ENCODE data around the gene TRIM31. TPM values are rescaled to one million over a fixed set of nuclear protein-coding genes. Genes with fewer than 3 reads are reported as not detected.
A peak's percentile ranks its signal among the peaks of the same experiment; 100 is the strongest.

The TRIM31 gene
- total RNA-seq, 4 donors from 2014 or later, result not detected

GRCh38 chr6:30158475-30159040, 45.7 kb upstream of the TRIM31 start:
- TF ChIP-seq POLR2AphosphoS5 (IDR thresholded peaks at IDR 0.05), result no peak
- no peak for TF ChIP-seq POLR2A (IDR thresholded peaks at IDR 0.05)
- TF ChIP-seq EP300 (IDR thresholded peaks at IDR 0.05), result no peak
- TF ChIP-seq CTCF (IDR thresholded peaks at IDR 0.05), result no peak
- Histone ChIP-seq H3K4me3 (no peak overlapping the region), H3K27ac (no peak overlapping the region), H3K4me1 (peaks cover 0 to 5% (median 0%) of the 10 kb centered on the region in 3 donors), H3K27me3 (peaks cover 51% of the 10 kb centered on the region), H3K9me3 (no peaks in the 10 kb centered on the region), H3K36me3 (no peaks in the 10 kb centered on the region)
- 33 to 70% methylated on average over 1 to 2 of the region's 3 CpGs for WGBS, 2 donors (ENCODE audit: low coverage in 1 of 2)
- no peak for ATAC-seq

GRCh38 chr6:30157999-30158398, 45.1 kb upstream of the TRIM31 start:
- WGBS, 2 donors (ENCODE audit: low coverage in 1 of 2), result 67 to 84% methylated on average over 2 of the region's 2 CpGs
- TF ChIP-seq POLR2AphosphoS5 (IDR thresholded peaks at IDR 0.05) (no peak), EP300 (IDR thresholded peaks at IDR 0.05) (no peak), POLR2A (IDR thresholded peaks at IDR 0.05) (no peak), CTCF (IDR thresholded peaks at IDR 0.05) (no peak)
- Histone ChIP-seq H3K27me3 (peaks cover 51% of the 10 kb centered on the region), H3K4me3 (no peak overlapping the region), H3K27ac (no peak overlapping the region), H3K36me3 (no peaks in the 10 kb centered on the region), H3K4me1 (peaks cover 0 to 5% (median 0%) of the 10 kb centered on the region in 3 donors), H3K9me3 (no peaks in the 10 kb centered on the region)
- no peak for ATAC-seq

GRCh38 chr6:30157581-30157980, 44.7 kb upstream of the TRIM31 start:
- H3K9me3 ChIP-seq, result no peaks in the 10 kb centered on the region
- no peak overlapping the region for H3K4me3 ChIP-seq
- H3K36me3 ChIP-seq, result no peaks in the 10 kb centered on the region
- TF ChIP-seq POLR2A (IDR thresholded peaks at IDR 0.05), result no peak
- no peak for TF ChIP-seq EP300 (IDR thresholded peaks at IDR 0.05)
- no peak for TF ChIP-seq POLR2AphosphoS5 (IDR thresholded peaks at IDR 0.05)
- no peak for TF ChIP-seq CTCF (IDR thresholded peaks at IDR 0.05)
- ATAC-seq, result no peak
- no peak overlapping the region for H3K27ac ChIP-seq
- H3K27me3 ChIP-seq, result peaks cover 51% of the 10 kb centered on the region
- H3K4me1 ChIP-seq, result peaks cover 0 to 5% (median 0%) of the 10 kb centered on the region in 3 donors

GRCh38 chr6:30156774-30157173, 43.9 kb upstream of the TRIM31 start:
- Histone ChIP-seq H3K27me3 (peaks cover 51% of the 10 kb centered on the region), H3K27ac (no peak overlapping the region), H3K4me1 (peaks cover 0 to 5% (median 0%) of the 10 kb centered on the region in 3 donors), H3K4me3 (no peak overlapping the region), H3K36me3 (no peaks in the 10 kb centered on the region), H3K9me3 (no peaks in the 10 kb centered on the region)
- TF ChIP-seq POLR2AphosphoS5 (IDR thresholded peaks at IDR 0.05) (no peak), POLR2A (IDR thresholded peaks at IDR 0.05) (no peak), CTCF (IDR thresholded peaks at IDR 0.05) (no peak), EP300 (IDR thresholded peaks at IDR 0.05) (no peak)
- ATAC-seq, result no peak
- 91 to 100% methylated on average over 1 to 7 of the region's 9 CpGs for WGBS, 2 donors (ENCODE audit: low coverage in 1 of 2)

- Histone ChIP-seq H3K36me3 (no peaks in the 10 kb centered on the region), H3K27me3 (peaks cover 51% of the 10 kb centered on the region), H3K4me3 (no peak overlapping the region), H3K4me1 (peaks cover 0 to 5% (median 0%) of the 10 kb centered on the region in 3 donors), H3K27ac (no peak overlapping the region), H3K9me3 (no peaks in the 10 kb centered on the region)
- 5 to 10% methylated on average over 4 of the region's 4 CpGs for WGBS, 2 donors (ENCODE audit: low coverage in 1 of 2)
- ATAC-seq, result peak; percentile 74
- TF ChIP-seq POLR2AphosphoS5 (IDR thresholded peaks at IDR 0.05), result no peak
- TF ChIP-seq EP300 (IDR thresholded peaks at IDR 0.05), result no peak
- no peak for TF ChIP-seq POLR2A (IDR thresholded peaks at IDR 0.05)
- no peak for TF ChIP-seq CTCF (IDR thresholded peaks at IDR 0.05)
Observed at GRCh38 chr6:30156262-30156599, 43.3 kb upstream of the TRIM31 start.

Measured in gastroesophageal sphincter (tissue), 4 donors.